GM12801 (cell line): ENCODE data around the gene DYRK1A.

Source experiments
- CTCF ChIP-seq: IDR thresholded peaks from one replicate; pipeline ENCODE4 v1.5.1; 2011; ENCODE audit warnings: control low read depth; ENCODE audit not compliant: insufficient read length; ENCODE audit errors: extremely low read depth

The DYRK1A gene

DNA sequence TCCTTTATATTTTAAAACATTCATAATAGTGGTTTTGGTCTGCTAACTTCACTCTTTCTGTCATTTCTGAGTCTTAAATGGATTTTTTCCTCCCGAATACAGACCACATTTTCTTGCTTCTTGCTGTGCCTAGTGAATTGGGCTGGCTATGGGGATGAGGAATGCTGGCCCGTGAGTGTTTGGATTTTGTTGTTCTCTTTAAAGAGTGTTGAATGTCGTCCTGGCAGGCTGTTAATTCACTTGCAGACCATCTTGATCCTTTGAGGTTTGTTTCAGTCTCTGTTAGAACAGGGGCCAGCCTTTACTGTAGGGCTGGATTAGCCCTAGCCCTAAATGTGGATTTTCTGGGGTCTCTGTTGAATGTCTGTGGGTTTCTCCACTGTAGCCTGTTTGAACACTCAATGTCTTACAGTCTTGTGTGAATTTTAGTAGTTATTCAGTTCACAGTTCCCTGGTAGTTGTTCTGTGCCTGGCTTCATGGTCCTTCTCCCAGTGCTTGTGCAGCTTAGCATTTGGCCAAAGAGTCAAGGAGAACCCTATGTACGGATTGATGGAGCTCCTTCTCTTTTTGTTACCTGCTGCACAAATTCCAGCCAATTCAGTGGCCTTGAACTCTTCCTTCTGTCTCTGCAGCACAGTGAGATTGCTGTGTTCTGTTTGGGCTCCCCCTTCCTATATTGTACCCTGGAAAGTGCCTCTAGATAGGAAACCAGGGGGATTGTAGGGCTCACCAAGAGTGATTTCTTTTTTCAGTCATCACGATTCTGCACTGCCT, 95.7 kb downstream of the DYRK1A start:
- TF ChIP-seq CTCF = no peak

DNA sequence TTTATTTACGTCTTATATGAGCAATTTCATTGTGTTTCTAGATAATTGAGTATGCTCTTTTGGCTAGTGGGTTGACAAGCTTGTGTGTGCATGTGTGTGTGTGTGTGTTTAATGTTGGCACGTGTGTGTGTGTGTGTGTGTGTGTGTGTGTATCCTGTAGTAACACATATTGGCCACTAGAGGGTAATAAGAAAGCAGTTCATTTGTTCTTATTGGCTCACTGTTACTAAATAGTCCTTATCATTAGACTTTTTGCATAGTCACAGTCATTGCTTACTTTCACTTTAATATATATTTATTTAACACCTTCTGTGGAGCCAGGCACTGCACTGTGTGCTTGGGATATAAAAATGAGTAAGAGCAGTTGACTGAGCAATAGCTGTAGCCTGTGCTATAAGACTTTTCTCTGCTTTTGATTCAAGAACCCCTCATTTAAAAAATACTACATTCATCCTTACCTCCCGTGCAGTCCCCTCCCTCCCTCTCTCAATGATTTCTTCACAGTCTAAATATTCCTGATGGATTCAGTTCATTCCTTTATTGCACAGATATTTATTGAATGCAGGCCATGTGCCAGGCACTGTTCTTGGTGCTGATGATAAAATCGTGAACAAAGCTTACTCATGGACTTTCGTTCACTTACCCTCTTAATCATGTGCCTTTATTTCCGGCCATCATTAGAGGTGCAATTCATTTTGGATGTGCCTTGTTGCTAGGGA, 96.7 kb downstream of the DYRK1A start:
- no peak for TF ChIP-seq CTCF

DNA sequence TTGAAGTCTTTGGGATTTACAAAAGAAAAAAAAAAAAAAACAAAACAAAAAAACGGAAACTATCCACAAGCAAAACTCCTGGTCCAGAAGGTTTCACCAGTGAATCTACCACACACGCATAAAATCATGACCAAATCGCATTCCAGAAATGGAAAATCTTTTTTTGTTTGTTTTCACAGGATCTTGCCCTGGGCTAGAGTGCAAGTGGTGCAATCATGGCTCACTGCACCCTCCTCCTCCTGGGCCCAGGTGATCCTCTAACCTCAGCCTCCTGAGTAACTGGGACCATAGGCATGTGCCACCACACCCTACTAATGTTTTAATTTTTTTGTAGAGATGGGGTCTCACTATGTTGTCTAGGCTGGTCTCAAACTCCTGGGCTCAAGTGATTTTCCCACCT, 100.5 kb downstream of the DYRK1A start:
- no peak for TF ChIP-seq CTCF

DNA sequence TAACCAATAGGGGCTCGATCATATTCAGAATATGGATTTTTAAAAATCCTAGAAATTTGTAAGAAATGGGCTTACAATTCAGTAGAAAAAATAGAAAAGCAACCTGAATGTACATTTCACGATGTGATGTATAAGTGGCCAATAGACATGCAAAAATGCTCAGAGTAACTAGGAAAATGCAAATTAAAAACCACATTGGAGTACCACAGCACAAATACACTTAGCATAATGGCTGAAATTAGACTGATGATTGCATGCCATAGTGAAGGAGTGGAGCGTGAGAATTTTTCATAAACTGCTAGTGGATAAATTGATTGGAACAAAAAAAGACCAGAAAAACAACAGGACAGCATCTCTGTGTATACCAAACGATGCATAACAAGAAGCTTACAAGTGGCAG, 102.3 kb downstream of the DYRK1A start:
- TF ChIP-seq CTCF = no peak

DNA sequence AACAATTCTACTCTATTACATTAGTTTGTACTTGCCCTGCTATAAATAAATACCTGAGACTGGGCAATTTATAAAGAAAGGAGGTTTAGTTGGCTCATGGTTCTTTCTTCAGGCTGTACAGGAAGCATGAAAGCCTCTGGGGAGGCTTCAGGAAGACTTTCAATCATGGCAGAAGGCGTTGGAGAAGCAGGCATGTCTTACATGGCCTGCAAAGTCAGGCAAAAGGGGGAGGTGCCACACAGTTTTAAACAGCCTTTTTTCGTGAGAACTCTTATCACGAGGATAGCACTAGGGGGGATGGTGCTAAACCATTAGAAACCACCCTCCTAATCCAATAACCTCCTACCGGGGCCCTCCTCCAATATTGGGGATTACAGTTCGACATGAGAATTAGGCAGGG, 102.9 kb downstream of the DYRK1A start:
- no peak for TF ChIP-seq CTCF

DNA sequence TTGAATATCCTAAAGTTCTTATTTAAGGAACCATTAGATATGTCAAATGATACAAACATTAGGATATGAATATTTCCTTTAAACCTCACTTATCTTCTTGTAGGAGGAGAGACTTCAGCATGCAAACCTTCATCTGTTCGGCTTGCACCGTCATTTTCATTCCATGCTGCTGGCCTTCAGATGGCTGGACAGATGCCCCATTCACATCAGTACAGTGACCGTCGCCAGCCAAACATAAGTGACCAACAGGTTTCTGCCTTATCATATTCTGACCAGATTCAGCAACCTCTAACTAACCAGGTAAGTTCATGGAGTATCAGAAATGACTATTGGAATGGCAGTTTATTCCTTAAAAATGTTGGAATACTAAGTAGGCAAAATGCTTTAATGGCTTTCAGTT, 106.0 kb downstream of the DYRK1A start:
- no peak for TF ChIP-seq CTCF

GRCh38 chr21:37473491-37473890, 106.9 kb downstream of the DYRK1A start:
- TF ChIP-seq CTCF = no peak
